ENCODE results near the gene SMU1.
A peak's percentile ranks its signal among the peaks of the same experiment; 100 is the strongest.

The SMU1 gene

DNA sequence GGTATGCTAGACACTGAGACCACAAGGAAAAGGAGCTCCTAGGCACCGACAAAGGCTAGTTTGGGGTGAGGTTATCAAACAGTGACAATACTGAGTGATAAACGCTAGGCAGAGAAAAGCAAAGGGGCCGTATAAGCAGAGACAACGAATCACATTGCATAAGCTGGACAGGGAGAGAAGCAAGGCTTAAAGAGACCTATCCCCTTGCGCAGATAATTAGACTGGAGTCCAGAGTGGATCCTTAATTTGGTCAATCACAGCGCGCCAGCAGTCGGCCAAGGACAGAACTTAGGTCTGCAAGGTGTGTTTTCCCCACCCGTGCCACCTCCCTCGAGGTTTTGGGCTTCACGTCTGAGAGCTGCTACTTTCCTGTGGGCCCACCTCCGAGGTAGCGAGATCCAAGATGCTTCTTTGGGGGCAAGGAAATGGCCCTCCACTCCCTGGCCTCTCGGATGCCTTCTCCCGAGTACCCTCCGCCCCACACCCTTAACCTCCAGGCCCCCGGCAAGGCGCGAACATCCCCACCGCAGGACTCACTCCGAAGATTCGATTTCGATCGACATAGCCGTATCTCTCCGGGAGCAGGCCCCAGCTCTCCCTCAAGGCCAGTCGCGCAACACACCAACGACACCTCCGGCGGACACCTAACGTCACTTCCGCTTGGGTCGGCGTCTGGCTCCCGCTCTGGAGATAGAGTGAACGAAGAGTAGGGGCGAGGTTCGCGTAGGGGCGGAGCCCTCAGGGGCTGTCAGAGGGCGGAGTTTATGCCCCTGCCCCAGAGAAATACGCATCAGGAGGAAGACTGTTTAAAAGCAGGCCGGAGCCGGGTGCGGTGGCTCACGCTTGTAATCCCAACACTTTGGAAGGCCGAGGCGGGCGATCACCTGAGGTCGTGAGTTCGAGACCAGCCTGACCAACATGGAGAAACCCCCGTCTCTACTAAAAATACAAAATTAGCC is at the start of gene SMU1:
Gene SMU1 (minus strand): TSS at position 629 of the 959 bp plus-strand sequence. CDS start 66 bp downstream, at position 563.
- DNase-seq (ENCODE audit: low read depth) = peak; percentile 73

DNA sequence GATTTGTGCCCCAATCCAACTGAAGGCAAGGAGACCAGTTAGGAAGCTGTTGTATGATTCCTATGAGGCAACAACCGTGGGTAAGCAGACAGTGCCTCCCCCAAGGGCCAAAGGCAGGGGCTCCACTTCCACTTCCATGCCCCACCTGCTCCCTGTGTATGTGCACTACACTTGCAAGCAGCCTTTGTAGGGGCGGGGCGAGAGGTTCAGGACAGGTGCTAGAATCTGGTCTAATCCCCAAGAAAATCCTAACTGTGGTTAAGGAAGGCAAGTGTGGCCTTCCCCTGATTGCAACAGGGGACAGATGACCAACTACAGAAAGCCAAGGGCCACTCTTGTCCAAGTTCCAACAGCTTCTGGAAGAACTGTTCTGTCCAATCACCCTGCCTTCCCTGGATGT is 49.0 kb upstream of the SMU1 start:
- DNase-seq (ENCODE audit: low read depth) = no peak

DNA sequence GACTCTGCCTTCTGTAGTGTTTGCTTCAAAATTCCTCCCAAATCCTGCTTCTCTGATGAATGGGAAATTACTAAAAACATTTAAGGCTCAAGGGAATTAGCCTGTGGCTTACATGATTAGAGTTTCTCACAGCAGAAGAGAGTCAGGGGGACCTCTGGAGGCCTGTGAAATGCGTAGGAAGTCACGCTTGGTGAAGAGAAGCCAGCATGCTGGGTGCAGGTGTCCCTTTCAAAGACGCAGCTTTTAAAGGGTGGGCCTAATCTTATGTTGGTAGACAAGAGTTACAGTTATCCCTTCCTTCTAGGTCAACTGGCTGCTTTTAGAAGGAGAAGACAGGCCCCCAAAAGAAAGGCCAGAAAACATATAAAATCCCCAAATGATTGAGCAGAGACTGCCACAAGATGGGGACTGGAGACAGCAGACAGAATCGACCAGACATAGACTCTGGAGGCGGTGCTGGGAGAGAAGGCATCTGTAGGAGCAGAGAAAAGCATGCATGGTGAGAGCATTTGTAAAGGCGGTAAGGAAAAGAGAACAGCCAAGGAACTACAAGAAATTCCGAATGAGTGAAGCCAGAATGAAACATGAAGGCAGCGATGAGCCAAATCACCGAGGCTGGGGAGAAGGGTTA is 48.4 kb upstream of the SMU1 start:
- DNase-seq (ENCODE audit: low read depth) = no peak

DNA sequence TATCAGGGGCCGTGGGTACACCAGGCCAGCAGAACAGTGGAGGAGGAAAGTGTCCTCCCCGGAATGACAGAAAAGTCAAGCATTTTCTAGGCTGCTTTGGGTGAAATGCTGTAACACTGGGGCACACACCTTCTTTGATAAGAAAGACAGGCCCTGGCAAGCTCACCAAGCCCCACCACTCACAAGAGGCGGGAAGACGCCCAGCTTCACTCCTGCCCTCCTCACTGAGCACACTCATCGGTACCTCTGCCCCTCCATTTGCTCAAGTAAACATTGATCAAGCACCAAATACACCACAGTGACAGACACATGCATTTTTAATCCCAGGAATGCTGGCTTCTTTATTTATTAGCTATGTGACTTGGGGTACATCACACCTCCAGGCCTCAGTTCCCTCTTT is 47.6 kb upstream of the SMU1 start:
- no peak for DNase-seq (ENCODE audit: low read depth)

DNA sequence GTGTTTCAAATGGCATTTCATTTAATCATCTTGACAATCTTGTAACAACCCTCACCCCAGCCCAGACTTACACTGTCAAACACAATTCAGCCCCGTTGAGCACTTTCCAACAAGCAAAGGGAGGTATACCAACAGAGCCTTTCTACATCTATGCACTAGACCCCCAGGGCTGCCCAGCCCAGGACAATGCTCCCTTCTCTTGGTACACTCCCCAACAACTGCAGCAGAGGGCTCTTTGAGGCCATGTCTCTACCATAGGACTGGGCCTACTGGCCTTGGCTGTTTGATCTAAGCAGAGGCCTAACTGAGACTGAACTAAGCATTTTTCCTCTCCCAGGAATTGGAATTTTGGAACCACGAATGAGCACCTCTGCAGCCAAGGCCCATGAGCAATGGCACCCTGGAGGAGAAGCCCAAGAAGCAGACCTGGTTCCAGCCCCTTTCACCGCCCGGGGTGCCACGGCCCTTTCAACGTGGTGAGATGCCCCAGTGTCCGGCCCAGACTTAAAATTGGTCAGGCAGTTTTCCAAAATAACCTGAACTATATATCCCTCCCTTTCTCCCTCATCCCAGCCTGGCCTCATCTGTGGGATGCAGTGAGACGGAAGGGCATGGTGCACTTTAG is 47.0 kb upstream of the SMU1 start:
- DNase-seq (ENCODE audit: low read depth) = no peak

DNA sequence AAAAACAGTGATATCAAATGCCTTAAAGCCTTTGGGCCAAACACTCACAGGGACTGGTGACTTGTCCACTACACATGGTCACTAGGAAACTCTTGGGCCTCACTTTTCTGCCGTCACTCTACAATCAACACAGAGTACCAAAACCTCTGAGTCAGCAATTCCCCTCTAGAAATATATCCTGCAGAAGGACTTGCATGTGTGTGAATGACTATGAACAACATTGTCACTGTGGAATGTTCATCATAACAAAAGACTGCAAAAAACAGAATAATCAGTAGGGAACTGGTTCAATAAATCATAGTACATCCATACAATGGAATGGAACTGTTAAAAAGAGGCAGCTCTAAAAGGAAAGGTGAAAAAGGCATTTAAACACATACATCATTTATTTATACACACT is 44.1 kb upstream of the SMU1 start:
- no peak for DNase-seq (ENCODE audit: low read depth)

DNA sequence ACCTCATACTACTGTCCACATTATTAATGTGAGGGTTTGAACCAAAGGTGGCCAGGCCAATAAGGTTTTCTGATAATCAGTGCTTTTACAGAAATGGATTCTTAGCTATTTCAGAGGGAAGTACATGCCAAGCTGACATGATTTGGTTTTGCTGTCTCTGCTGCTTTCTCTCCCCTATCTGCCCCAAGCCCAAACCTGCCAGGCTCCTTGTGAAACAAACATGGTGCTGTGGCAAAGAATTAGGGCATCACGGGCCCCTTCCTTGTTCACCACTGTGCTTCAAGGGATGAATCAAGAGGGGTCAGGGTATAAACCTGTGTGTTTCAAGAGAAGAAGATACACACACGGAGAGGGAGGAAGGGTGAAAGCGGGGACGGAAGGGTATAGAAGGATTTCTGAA is 41.3 kb upstream of the SMU1 start:
- no peak for DNase-seq (ENCODE audit: low read depth)

DNA sequence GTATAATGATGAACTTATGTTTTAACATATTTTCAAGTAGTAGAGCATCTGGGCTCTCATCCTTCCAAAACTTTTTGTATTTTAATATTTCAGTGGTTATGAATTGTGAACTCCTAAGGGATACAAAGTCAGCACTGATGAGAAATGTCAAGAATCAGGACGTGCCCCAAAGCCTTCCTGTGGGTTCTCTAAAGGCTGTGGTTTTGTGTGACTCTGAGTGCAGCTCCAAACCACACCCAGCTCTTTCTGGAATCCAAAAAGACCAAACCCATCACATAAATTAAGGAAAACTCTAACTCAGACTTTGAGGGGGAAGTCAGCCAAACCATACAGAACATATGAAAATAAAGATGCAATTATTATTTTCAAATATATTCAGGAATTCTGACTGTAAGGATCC is 40.8 kb upstream of the SMU1 start:
- DNase-seq (ENCODE audit: low read depth) = no peak

DNA sequence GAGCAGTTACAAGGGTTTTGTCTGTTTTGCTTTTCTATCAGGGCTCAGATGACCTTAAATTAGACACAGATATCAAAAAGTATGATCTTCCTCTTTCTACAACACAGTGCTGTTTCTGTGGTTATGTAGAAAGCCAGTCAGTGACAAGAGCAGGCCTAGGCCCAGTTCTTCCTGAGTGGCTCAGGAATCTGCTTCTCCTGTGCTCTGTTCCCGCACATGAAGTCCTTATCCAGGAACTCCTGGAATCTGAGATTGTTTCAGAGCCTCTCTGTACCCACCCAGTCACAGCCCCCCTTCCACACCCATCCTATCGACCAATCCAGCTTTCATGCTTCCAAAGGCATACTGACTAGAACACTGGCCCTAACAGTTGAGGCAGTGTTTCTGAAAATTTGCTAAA is 40.4 kb upstream of the SMU1 start:
- DNase-seq (ENCODE audit: low read depth) = no peak

DNA sequence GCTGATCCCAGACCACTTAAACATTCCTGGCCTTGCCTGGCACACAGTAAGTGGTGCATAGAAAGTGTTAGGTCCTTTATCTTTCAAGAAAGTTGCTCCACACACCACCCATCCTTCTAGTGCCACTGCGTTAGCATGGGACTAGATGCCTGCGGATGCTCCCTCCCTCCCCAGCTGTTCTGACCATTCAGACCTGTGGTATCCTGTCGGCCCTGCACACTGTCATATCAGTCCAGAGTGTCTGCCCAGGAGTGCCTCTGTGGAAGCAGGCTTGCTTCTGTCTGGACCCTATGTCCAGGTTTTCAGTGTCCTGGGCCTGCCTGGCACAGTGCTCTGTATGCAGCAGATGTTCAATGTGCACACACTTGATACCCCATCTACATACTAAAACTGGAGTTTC is 38.3 kb upstream of the SMU1 start:
- no peak for DNase-seq (ENCODE audit: low read depth)

DNA sequence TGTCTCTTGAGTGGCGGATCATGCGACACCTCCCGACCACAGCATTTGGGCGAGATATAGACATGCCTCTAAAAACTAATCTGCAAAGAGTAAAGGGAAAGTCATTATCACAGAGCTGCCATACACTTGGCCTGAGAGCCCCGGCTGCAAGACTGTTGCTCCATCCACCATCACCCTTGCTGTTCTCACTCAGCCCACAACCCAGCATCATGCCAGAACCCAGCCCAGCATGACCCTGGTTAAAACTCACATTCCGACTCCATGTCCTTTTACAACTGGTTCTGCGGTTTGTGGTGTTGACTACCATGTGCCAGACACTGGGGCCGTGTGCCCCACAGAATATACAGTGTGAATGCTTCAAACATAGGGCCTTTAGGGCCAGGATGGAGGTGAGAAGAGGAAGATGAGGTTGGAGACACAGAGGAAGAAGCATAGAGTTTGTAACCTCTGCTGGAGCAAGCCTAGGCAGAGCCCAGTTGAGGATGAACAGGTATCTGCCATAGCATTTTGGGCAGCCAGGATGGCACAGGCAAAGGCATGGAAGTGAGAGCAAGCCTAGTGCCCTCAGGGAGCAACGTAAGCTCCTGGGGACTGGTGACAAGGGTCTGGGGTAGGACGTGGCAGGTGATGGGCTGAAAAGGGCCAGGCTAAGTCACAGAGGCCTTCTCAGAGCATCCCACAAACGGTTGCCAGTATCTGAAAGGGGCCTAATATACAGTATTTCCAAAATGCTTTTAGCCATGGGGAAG is 37.5 kb upstream of the SMU1 start:
- no peak for DNase-seq (ENCODE audit: low read depth)

DNA sequence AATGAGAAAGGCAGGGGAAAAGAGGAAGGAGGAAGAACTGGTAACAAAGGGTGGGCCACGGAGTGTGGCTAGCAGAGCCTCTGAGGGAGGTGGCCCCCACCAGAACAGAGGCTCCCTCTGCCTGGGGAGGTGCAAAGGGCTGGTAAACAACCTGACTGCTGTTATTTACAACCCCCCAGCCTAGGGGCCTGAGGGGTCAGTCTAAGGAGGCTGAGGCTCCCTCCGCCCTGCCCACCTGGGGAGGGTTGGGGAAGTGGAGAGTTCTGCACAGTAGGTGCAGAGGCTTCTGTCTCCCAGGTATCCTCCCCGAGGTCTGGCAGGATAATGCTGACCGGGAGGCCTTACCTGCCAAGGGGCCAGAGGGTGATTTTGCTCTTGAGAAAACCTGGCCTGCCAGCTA is 35.6 kb upstream of the SMU1 start:
- no peak for DNase-seq (ENCODE audit: low read depth)

DNA sequence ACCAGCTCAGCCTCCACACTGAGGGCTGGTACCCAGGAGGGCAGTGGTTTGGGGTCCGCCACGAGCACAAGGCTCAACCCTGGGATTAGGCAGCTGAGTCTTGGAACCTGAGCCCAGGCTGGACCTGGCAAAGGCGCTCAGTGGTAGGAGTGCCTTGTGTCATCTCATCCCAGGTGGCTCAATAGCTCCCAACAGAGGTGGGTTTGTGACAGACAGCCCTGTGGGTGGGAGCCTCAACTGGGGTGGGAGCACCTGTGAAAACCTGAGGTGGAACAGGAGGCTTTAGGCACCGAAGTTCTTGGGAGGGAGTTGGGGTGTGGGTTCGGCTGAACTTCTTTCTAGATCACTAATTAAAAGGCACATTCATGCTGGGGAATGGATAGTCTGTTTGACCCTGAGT is 35.2 kb upstream of the SMU1 start:
- DNase-seq (ENCODE audit: low read depth) = no peak

DNA sequence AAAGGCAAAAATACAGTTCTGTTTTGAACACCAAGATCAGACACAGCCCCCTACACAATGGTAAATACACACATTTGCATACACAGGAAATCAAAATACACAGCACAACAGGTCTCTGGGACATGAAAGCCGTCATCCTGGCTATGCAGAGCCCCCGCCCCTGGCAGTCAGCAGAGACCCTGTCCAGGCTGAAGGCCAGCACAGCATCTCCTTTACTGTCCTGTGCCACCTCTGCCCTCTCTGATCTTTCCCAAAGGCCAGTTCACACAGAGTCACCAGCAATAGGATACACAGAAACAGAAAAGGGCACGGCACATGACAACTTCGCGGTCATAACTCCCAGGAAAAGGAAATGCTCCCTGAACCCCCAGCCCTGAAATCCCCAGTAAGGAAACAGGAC is 34.2 kb upstream of the SMU1 start:
- DNase-seq (ENCODE audit: low read depth) = no peak

DNA sequence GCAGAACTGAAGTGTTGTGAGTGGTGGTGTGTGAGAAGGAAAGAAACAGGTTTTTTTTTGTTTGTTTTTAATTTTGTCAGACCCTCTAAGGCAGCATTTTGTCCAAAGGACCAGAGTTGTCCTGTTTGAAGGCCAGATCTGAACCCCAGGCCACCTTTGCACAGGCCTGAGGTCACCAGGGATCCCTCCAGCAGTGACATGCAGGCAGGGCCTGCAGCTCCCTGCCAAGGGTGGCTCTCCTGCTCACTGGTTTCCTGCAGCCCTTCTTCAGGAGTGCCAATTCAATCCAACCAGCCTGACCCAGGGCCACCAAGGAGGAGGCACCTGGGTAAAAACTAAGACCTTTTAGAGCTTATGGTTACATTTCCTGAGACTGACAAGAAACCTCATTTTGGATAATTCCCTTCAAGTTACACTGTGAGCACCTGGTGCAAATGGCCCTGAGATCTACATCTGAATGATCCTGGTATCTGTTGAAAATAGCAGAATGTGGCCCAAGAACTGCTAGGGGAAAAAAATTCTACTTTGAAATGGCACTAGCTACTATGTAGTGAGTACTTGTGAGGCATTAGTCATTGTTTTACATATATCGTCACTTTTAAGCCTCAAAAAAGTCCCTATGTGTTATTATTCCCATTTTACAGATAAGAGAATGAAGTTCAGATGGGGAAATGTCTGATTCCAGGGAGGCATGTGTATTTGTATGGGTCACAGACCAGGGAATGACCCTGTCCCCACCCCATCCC is 33.5 kb upstream of the SMU1 start:
- DNase-seq (ENCODE audit: low read depth) = no peak

DNA sequence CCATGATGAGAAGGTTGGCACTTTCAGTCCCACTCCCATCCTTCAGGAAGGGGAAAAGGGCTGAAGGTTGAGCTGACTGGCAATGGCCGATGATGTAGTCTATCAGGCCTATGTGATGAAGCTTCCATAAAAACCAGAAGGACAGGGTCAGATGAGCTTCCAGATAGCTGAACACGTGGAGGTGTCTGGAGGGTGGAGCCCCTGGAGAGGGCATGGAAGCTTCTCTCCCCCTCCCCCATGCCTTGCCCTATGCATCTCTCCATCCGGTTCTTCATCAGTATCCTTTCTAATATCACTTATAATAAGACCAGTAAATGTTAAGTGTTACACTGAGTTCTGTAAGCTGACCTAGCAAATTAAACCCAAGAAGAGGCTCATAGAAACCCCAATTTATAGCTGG is 32.6 kb upstream of the SMU1 start:
- no peak for DNase-seq (ENCODE audit: low read depth)

DNA sequence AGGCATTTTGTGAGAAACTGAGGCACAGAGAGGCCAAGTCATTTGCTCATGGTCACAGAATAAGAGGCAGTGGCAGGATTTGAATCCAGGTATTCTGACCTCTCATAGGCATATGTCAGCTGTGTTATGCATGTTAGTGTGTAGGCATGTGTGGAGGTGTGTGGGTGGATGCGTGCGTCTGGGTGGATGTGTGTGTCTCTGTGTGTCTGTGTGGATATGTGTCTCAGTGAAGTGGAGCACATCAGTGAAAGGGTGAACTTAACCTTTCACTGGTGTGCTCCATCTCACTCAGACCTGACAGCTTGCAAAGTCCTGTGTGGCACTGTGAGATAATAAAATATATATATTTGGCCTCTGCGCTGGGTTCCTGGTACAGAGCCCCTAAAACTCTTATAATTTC is 32.0 kb upstream of the SMU1 start:
- DNase-seq (ENCODE audit: low read depth) = no peak

DNA sequence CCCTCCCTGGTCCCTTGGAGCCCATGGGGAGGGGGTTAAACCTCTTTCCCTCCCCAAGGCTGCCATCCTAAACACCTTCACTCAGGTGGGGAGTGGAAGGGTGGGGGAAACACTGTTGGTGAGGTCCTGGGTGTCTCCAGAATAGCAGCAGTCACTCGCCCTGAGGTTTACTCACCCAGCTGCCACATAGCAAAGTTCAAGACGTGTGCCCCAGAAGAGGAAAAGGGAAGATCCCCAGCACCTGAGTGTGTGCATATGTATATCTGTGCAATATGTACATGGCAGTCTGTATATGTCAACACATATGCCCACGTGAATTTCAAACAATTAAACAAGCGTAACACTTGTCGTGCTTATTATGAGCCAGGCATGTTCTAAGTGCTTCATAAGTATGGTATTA is 31.3 kb upstream of the SMU1 start:
- no peak for DNase-seq (ENCODE audit: low read depth)

DNA sequence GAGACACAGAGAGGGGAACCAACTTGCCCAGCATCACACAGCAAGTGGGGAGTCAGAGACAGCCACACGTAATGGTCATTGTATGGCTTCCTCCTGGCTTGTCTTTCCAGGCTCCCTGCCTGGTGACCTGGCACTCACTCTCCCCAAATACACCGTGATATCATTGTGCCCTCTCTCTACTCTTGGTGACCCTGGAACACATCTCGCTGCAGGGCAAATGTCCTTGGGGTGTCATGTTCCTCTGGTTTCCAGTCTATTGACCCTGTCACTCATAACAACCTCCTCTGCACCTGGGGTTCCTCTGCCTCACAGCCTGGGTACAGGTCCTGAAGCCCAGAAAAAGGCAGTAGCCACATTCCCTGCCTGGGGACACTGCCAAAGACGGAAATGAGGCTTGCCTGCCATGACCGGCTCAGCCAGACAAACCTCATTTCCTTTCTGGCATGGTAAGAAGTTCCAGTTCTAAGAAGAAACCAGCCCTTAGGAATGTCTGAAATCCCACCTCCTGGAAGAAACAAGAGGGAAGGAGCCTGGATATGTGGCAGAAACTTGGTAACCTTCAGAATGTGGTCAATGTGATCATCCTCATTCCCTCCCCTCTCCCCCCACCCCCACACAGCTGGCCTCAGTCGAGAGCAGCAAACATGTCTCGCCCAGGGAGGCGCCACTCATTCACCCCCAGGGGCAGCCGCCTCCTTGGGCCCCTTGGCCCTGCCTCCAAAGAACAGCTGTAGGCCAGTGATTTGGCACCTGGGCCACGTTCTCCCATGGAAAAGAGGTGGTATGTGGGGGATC is 30.6 kb upstream of the SMU1 start:
- no peak for DNase-seq (ENCODE audit: low read depth)

DNA sequence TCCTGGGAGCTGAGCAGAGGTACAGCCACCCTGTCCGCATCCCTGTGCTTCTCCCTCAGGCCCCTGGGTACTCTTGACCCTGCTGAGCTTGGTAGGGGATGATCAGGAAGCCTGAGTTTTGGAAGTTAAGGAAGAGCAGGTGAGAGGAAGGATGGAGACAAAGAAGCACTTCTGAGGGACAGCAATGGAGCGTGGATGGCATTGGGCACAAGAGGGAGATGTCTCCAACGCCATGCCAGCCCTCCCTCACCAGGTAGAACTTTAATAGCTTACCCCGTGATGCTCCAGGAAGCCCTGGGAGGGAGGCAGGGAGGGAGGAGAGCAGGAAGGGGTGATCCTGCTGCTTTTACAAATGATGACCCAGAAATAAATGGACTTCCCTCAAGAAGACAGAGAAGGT is 29.9 kb upstream of the SMU1 start:
- DNase-seq (ENCODE audit: low read depth) = no peak

DNA sequence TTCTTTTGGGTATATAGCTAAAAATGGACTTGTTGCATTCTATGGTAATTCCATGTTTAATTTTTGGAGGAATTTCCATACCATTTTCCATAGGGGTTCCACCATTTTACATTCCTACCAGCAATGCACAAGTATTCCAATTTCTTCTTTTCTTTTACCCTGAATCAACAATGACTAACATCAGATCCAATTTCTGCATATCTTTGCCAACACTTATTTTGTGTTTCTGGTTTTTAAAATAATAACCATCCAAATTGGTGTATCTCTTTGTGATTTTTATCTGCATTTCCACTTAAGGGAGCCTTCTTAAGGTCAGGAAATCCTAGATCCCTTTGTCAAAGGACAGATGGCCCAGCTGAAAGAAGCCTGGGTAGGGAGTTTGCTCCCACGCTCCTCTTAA is 29.5 kb upstream of the SMU1 start:
- no peak for DNase-seq (ENCODE audit: low read depth)
